GM19099 (cell line): Measurements from ENCODE around the gene SCARB1.

ENCODE experiments used
- POLR2A ChIP-seq: IDR thresholded peaks from 3 replicates; pipeline ENCODE4 v1.6.1; 2011; ENCODE audit warnings: low read depth; ENCODE audit not compliant: insufficient read length; ENCODE audit errors: extremely low read depth

The SCARB1 gene

GRCh38 chr12:124823272-124823970, 40.2 kb downstream of the SCARB1 start:
- no peak for TF ChIP-seq POLR2A

DNA sequence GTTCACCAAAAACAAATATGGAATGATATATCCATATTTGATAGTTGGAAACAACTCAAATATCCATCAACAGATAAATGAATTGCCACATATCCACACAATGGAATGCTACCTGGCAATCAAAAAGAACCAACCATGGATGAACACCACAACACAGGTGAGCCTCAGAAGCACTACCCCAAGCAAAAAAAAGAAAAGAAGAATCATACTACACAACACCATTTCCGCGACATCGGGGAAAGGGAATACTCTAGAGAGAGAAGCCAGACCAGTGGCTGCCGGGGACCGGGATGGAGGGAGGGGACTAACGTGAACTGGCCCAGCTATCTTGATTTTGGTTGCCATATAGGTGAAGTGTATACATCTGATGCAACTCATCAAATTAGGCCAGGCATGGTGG, 41.4 kb downstream of the SCARB1 start:
- no peak for TF ChIP-seq POLR2A

DNA sequence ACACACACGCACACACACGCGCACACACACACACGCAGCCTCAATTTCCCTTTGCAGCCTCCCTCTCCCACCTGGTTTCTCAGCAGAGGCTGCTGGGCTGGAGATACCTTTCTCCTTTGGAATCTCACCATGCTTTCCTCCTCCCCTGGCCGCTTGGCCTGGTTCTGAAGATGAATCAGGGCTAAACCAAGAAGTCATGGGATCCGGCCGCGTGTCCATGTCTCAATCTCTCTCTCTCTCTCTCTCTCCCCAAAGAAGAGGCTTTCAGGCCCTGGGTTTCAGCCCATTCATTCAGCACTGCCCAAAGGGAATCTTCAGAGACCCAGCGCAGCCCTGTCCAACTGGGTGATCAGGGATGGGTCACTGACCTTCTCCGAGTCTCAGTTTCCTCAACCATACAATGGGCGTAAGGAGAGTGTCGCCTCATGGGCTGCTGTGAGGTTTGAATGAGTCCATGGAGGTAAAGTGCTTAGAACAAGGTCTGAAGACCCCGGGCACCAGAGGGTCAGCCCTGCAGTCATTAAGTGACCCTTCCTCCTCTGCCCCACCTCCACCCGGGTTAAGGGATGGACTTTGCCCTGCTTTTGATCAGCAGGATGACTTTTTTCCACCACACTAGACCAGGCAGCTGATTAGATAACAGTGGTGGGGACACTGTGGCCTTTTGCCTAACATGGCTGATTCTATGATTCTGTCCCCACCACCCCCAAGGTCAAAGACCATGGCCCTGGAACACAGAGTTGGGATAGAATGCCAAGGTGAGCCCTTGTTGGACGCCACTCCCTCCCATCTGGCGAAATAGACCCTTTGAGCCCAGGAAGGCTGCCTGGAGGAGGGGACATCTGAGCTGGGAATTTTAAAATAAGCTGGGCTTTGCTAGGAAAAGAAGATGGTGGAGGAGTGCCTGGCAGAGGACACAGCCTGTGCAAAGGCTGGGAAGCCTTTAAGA, 42.1 kb downstream of the SCARB1 start:
- TF ChIP-seq POLR2A, result no peak

DNA sequence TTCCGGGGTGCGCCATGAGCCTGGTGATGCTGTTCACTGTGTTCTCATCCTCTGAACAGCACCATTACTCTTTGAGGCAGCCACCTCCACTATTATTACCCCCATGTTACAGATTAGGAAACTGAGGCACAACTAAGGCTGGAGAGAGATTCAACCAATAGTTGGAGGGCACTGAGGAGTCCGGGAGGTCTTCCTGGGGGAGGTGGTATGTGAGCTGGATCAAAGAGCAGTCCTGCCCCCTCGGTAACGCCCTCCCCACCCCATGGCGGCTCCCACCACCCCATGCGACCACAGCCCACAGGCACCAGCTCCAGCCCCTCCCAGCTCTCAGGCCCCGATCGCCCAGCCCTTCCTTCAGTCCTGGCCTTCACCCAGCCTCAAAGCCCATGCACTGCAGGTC, 43.5 kb downstream of the SCARB1 start:
- TF ChIP-seq POLR2A, result no peak

DNA sequence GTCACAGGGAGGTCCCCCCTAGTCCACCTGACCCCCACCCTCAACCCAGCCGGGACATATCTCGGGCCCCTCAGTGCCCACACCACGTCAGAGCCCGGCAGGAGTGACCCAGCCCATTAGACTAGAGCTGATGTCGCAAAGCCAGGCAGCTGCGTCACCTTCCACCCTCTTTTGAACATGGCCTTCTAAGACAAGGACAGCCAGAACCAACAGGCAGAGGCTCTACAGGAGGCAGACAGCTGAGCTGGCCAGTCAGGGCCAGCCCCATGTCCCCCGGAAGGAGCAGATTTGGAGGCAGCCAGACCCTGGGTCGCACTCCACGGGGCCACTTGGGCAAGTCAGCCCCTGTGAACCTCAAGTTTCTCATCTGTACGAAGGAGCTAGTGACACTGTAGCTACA, 44.1 kb downstream of the SCARB1 start:
- no peak for TF ChIP-seq POLR2A

DNA sequence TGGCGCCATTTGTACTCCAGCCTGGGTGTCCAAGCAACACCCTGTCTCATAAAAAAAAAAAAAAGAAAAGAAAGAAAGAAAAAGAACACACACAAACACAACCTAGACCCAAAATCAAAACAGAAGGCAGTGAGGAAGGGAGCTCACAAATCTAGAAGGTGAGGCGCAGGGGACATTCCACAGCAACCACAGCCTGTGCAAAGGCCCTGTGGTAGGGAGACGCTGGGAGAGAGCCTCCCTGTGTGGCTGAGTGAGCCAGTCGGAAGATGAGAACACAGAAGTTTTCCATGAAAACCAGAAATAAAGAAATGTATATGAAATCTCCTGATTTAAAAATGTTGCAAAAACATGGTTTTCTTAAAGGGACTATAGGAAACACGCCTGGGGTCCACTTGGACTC, 44.6 kb downstream of the SCARB1 start:
- no peak for TF ChIP-seq POLR2A

GRCh38 chr12:124817076-124818000, 46.3 kb downstream of the SCARB1 start:
- no peak for TF ChIP-seq POLR2A

GRCh38 chr12:124816295-124816854, 47.3 kb downstream of the SCARB1 start:
- no peak for TF ChIP-seq POLR2A

GRCh38 chr12:124814741-124815613, 48.7 kb downstream of the SCARB1 start:
- no peak for TF ChIP-seq POLR2A

GRCh38 chr12:124813782-124814181, 49.9 kb downstream of the SCARB1 start:
- TF ChIP-seq POLR2A, result no peak

DNA sequence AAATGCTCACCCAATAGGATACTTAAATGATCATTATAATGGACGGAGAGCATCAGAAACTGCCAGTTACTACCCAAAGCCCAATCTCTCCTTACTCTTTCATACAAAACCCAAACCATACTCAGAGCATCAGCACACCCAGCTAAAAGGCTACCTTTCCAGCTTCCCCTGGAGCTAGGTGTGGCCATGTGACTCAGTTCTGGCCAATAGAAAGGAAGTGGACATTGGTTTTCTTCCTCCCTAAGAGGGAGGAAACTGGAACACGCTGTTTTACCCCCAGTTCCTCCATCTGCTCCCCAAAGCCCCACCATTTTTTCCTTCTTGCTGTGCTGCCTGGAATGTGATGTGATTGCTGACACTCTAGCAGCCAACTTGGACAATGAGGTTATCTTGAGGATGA, 50.7 kb downstream of the SCARB1 start:
- TF ChIP-seq POLR2A, result no peak

- no peak for TF ChIP-seq POLR2A
These were observed 51.3 kb downstream of the SCARB1 start for GRCh38 chr12:124812356-124812755.

- no peak for TF ChIP-seq POLR2A
These were observed 52.0 kb downstream of the SCARB1 start for GRCh38 chr12:124811633-124812032.

- TF ChIP-seq POLR2A, result no peak
These were observed 53.8 kb downstream of the SCARB1 start for GRCh38 chr12:124809878-124810277.
